Activated CD8-positive, alpha-beta memory T cell treated with anti-CD3 and anti-CD28 coated beads, Interleukin-2, amount 50 U/mL, for 48 hours (primary cell): ENCODE measurements around the gene TEF.

Experiments
- DNase-seq: peaks from one replicate; pipeline ENCODE4 v3.0.0-alpha.2; 2020

The TEF gene

GRCh38 chr22:41381329-41382097 is at the start of gene TEF:
Gene TEF, plus strand, starts transcription at chr22:41381942. Its CDS starts 103 bp downstream, at chr22:41382045.
- peak; percentile 97 for DNase-seq

GRCh38 chr22:41332217-41332939 is 49.4 kb upstream of the TEF start:
- DNase-seq = no peak

- no peak for DNase-seq
Measured at GRCh38 chr22:41333806-41334205, 47.9 kb upstream of the TEF start.

- DNase-seq = no peak
Measured at GRCh38 chr22:41334215-41334614, 47.5 kb upstream of the TEF start.

GRCh38 chr22:41334951-41335635 is 46.6 kb upstream of the TEF start:
- DNase-seq = no peak

GRCh38 chr22:41338614-41339212 is 43.0 kb upstream of the TEF start:
- no peak for DNase-seq

GRCh38 chr22:41339823-41340222 is 41.9 kb upstream of the TEF start:
- DNase-seq = no peak

- DNase-seq = no peak
Measured at GRCh38 chr22:41340357-41340756, 41.4 kb upstream of the TEF start.

GRCh38 chr22:41341012-41341411 is 40.7 kb upstream of the TEF start:
- DNase-seq = no peak

- DNase-seq = no peak
Measured at GRCh38 chr22:41341990-41342389, 39.8 kb upstream of the TEF start.

GRCh38 chr22:41343300-41343699 is 38.4 kb upstream of the TEF start:
- no peak for DNase-seq

GRCh38 chr22:41343717-41344116 is 38.0 kb upstream of the TEF start:
- DNase-seq = no peak

- no peak for DNase-seq
Measured at GRCh38 chr22:41344189-41344788, 37.5 kb upstream of the TEF start.

GRCh38 chr22:41345807-41346335 is 35.9 kb upstream of the TEF start:
- no peak for DNase-seq

GRCh38 chr22:41347066-41347859 is 34.5 kb upstream of the TEF start:
- no peak for DNase-seq

GRCh38 chr22:41348964-41349484 is 32.7 kb upstream of the TEF start:
- no peak for DNase-seq

- no peak for DNase-seq
Measured at GRCh38 chr22:41350087-41350486, 31.7 kb upstream of the TEF start.

- no peak for DNase-seq
Measured at GRCh38 chr22:41351011-41351410, 30.7 kb upstream of the TEF start.

GRCh38 chr22:41352058-41352457 is 29.7 kb upstream of the TEF start:
- no peak for DNase-seq

GRCh38 chr22:41353862-41354575 is 27.7 kb upstream of the TEF start:
- no peak for DNase-seq

GRCh38 chr22:41354979-41355378 is 26.8 kb upstream of the TEF start:
- no peak for DNase-seq
